HEK293 (cell line): ENCODE data around the gene KCTD12.
"Not testable (repeated sequence)": the region's sequence is repeated elsewhere in the genome, so short reads cannot be mapped to it uniquely, and the experiment has no call there.

Source experiments
- CTCF ChIA-PET: fragments of 350-600 bp; formaldehyde crosslinking; extraction: SDS; loops from one replicate; lab custom pipeline; 2021; ENCODE audit warnings: antibody characterized with exemption; lab: Yijun Ruan, JAX
- POLR2A ChIA-PET: fragments of 300-600 bp; formaldehyde crosslinking; extraction: SDS; loops from one replicate; lab custom pipeline; 2020; ENCODE audit warnings: antibody characterized with exemption, inconsistent platforms; lab: Yijun Ruan, JAX
- H3K27ac ChIP-seq: fragments of 200-500 bp; sonication (Bioruptor generic); 2 replicates; pipeline ENCODE4 v1.5.1; 2014; ENCODE audit warnings: low read depth, low read length, control low read depth, inconsistent platforms; ENCODE audit errors: extremely low read depth
- H3K36me3 ChIP-seq, 2 experiments: fragments of 200-500 bp in 1 of 2; sonication (Bioruptor generic) in 1 of 2; 1 replicate in 1 of 2; 2 replicates in 1 of 2; pipeline ENCODE4 v1.5.1; 2014 to 2017; ENCODE audit warnings: inconsistent platforms in 2 of 2, low read length in 2 of 2; ENCODE audit not compliant: control insufficient read depth in 2 of 2, insufficient read depth in 1 of 2
- H3K4me1 ChIP-seq: fragments of 200-500 bp; sonication (Bioruptor generic); 2 replicates; pipeline ENCODE4 v1.5.1; 2014; ENCODE audit warnings: mild to moderate bottlenecking, low read length, inconsistent platforms; ENCODE audit not compliant: control insufficient read depth, insufficient read depth
- H3K4me3 ChIP-seq: 2 replicates; pipeline ENCODE4 v1.5.1; 2011; ENCODE audit warnings: low read depth, mild to moderate bottlenecking, control low read depth, low read length, moderate library complexity
- H3K9me3 ChIP-seq: fragments of 200-500 bp; sonication (Bioruptor generic); 2 replicates; pipeline ENCODE4 v1.5.1; 2014; ENCODE audit warnings: low read depth, low read length, inconsistent platforms; ENCODE audit not compliant: control insufficient read depth, insufficient read depth
- ELK4 ChIP-seq: IDR thresholded peaks from 2 replicates; pipeline ENCODE4 v1.6.1; 2011; ENCODE audit warnings: mild to moderate bottlenecking, low read depth, low read length, borderline replicate concordance
- SALL2 ChIP-seq: fragments of 450-650 bp; formaldehyde crosslinking; IDR thresholded peaks from 2 replicates; pipeline ENCODE4 v1.5.0; 2017; ENCODE audit warnings: missing biosample characterization, mild to moderate bottlenecking, missing genetic modification characterization, borderline replicate concordance
- SP7 ChIP-seq: fragments of 450-650 bp; formaldehyde crosslinking; IDR thresholded peaks from 2 replicates; pipeline ENCODE4 v1.5.1; 2016; ENCODE audit warnings: missing biosample characterization, missing genetic modification characterization
- TCF7L2 ChIP-seq: IDR thresholded peaks from 2 replicates; pipeline ENCODE4 v1.6.1; 2011; ENCODE audit warnings: low read depth, mild to moderate bottlenecking, inconsistent platforms, low read length, moderate library complexity, borderline replicate concordance
- ZBTB49 ChIP-seq: fragments of 450-650 bp; formaldehyde crosslinking; IDR thresholded peaks from 2 replicates; pipeline ENCODE4 v1.5.1; 2016; ENCODE audit warnings: missing biosample characterization, missing genetic modification characterization, low read depth
- ZNF10 ChIP-seq: fragments of 450-650 bp; formaldehyde crosslinking; IDR thresholded peaks from 2 replicates; pipeline ENCODE4 v1.5.1; 2017; ENCODE audit warnings: missing biosample characterization, missing genetic modification characterization
- ZNF146 ChIP-seq: fragments of 450-650 bp; formaldehyde crosslinking; IDR thresholded peaks from 2 replicates; pipeline ENCODE4 v1.5.1; 2016; ENCODE audit warnings: missing biosample characterization, missing genetic modification characterization
- ZNF18 ChIP-seq: fragments of 450-650 bp; formaldehyde crosslinking; IDR thresholded peaks from 2 replicates; pipeline ENCODE4 v1.5.1; 2016; ENCODE audit warnings: missing biosample characterization, missing genetic modification characterization
- ZNF398 ChIP-seq: fragments of 450-650 bp; formaldehyde crosslinking; IDR thresholded peaks from 2 replicates; pipeline ENCODE4 v1.5.1; 2017; ENCODE audit warnings: missing biosample characterization, missing genetic modification characterization
- ZNF529 ChIP-seq: fragments of 450-650 bp; formaldehyde crosslinking; IDR thresholded peaks from 2 replicates; pipeline ENCODE4 v1.5.1; 2017; ENCODE audit warnings: missing genetic modification characterization, missing biosample characterization; ENCODE audit not compliant: insufficient replicate concordance
- ZNF580 ChIP-seq: fragments of 450-650 bp; formaldehyde crosslinking; IDR thresholded peaks from 2 replicates; pipeline ENCODE4 v1.5.1; 2016; ENCODE audit warnings: missing biosample characterization, missing genetic modification characterization
- ZNF600 ChIP-seq: fragments of 450-650 bp; formaldehyde crosslinking; IDR thresholded peaks from 2 replicates; pipeline ENCODE4 v1.5.1; 2016; ENCODE audit warnings: missing biosample characterization, missing genetic modification characterization
- ZNF623 ChIP-seq: fragments of 450-650 bp; formaldehyde crosslinking; IDR thresholded peaks from 2 replicates; pipeline ENCODE4 v1.5.1; 2016; ENCODE audit warnings: missing biosample characterization, missing genetic modification characterization
- ZNF692 ChIP-seq: fragments of 450-650 bp; formaldehyde crosslinking; IDR thresholded peaks from 2 replicates; pipeline ENCODE4 v1.5.1; 2016; ENCODE audit warnings: missing biosample characterization, missing genetic modification characterization
- ZNF792 ChIP-seq: fragments of 450-650 bp; formaldehyde crosslinking; IDR thresholded peaks from 2 replicates; pipeline ENCODE4 v1.5.1; 2016; ENCODE audit warnings: missing biosample characterization, missing genetic modification characterization

The KCTD12 gene

GRCh38 chr13:76925115-76925514 is 38.9 kb upstream of the KCTD12 start (continued):
- TF ChIP-seq ZNF529 (tag by site-specific recombination): no peak
- no peak for TF ChIP-seq SP7 (tag by site-specific recombination)
- TF ChIP-seq ZNF792: no peak
- no peak for TF ChIP-seq ZBTB49
- TF ChIP-seq SALL2 (tag by site-specific recombination): no peak

GRCh38 chr13:76921516-76921915 is 35.3 kb upstream of the KCTD12 start:
- ChIA-PET CTCF (no interaction called here), POLR2A (no interaction called here)
- no peak overlapping the region for H3K27ac ChIP-seq
- TF ChIP-seq ZNF692 (tag by site-specific recombination) (no peak), ELK4 (no peak), ZNF18 (tag by site-specific recombination) (no peak), ZNF10 (tag by site-specific recombination) (no peak), ZNF146 (tag by site-specific recombination) (no peak), ZNF600 (tag by site-specific recombination) (no peak), ZNF398 (tag by site-specific recombination) (no peak), ZNF580 (tag by site-specific recombination) (no peak), TCF7L2 (no peak), ZNF623 (no peak)
- H3K36me3 ChIP-seq: no peaks in the 10 kb centered on the region
- no peaks in the 10 kb centered on the region for H3K4me1 ChIP-seq
- no peaks in the 10 kb centered on the region for H3K9me3 ChIP-seq
- H3K4me3 ChIP-seq: no peak overlapping the region

- H3K9me3 ChIP-seq, POLR2A ChIA-PET, H3K4me3 ChIP-seq, H3K36me3 ChIP-seq, H3K27ac ChIP-seq, H3K4me1 ChIP-seq: not testable (repeated sequence)
- CTCF ChIA-PET: interaction anchor here (0.7 to 1.2 kb wide), 2 partner anchors 14 to 353 kb away, joined by 3 to 4 read pairs; no protein-coding TSS in a partner anchor
Measured at GRCh38 chr13:76917755-76918481, 31.7 kb upstream of the KCTD12 start.
